B cell (primary cell): ENCODE measurements around the gene STAP2.

Experiments
- CTCF ChIP-seq: fragments of 200-600 bp; IDR thresholded peaks from one replicate; pipeline ENCODE4 v1.8.0; 2022; ENCODE audit warnings: antibody characterized with exemption, mild to moderate bottlenecking
- EZH2 ChIP-seq: IDR thresholded peaks from 2 replicates; pipeline ENCODE4 v1.6.1; 2012; ENCODE audit warnings: borderline replicate concordance, low read depth, mild to moderate bottlenecking, moderate library complexity, low read length; ENCODE audit not compliant: insufficient read depth, poor library complexity, severe bottlenecking

- TF ChIP-seq CTCF, result no peak
- TF ChIP-seq EZH2, result no peak
These were observed 44.2 kb downstream of the STAP2 start for GRCh38 chr19:4294389-4294788.
